SK-N-MC (cell line): ENCODE data around the gene MXRA7.

ENCODE experiments used
- EZH2 ChIP-seq: fragments of 200-600 bp; sonication (generic); IDR thresholded peaks from one replicate; pipeline ENCODE4 v1.6.1; 2017; ENCODE audit warnings: antibody characterized with exemption
- FOXP2 ChIP-seq: optimal IDR thresholded peaks from 2 replicates; pipeline ENCODE3; 2011; ENCODE audit warnings: mild to moderate bottlenecking, moderate library complexity; ENCODE audit not compliant: insufficient read depth; ENCODE audit errors: extremely low read length, control extremely low read depth
- POLR2AphosphoS5 ChIP-seq: IDR thresholded peaks from 2 replicates; pipeline ENCODE4 v1.6.1; 2012; ENCODE audit warnings: mild to moderate bottlenecking, low read depth, low read length, borderline replicate concordance

DNA sequence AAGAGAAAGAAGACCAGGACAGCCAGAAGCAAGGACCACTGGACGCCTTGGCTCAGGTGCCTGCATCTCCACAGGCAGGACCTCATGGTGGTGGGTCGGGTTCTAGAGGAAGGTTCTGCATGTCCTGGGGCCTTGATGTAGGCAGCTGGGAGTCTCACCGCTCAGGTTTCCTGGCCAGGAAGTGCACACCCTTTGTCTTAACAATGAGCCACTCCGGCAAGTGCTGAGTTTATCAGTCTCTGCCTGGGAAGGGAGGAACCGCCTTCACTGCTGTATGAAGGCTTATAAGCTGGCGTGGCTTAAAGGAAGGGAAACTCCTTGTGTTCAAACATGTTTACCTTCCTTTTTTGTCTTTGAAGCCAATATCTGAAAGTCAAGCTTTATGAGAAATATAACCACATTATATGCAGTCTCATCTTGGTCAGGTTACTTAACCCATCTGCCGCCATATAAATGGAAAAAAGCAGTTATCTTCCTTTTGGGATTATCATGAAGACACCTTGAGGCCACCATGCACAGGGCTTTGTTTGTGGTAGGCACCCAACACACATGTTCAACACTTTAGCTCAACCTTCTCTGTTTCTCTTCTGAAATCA lies 67.1 kb downstream of the MXRA7 start, which contains the start of gene ST6GALNAC1:
- TF ChIP-seq POLR2AphosphoS5 (no peak), FOXP2 (no peak), EZH2 (no peak)
